HepG2 (cell line): ENCODE data around the gene DGKB. TPM values are rescaled to one million over a fixed set of nuclear protein-coding genes. Genes with fewer than 3 reads are reported as not detected.

ENCODE experiments used
- ATAC-seq: fragments of 200-7000 bp; cut with Tn5 transposase; 3 replicates; pipeline ENCODE4 v1.9.1; 2020; ENCODE audit warnings: mild to moderate bottlenecking, moderate library complexity
- BruUV-seq: library from RNA; stranded (reverse); fragments of 400-500 nt; replicated peaks from 2 replicates; lab custom pipeline; 2021; lab: Mats Ljungman, UMichigan
- CTCF ChIA-PET: fragments of 300-600 bp; formaldehyde crosslinking; extraction: SDS; loops from one replicate; lab custom pipeline; 2021; ENCODE audit warnings: low total read pairs, inconsistent platforms, low intra/inter-chr PET ratio; lab: Yijun Ruan, JAX
- POLR2A ChIA-PET: fragments of 350-600 bp; sonication (Branson Sonifier 250); formaldehyde crosslinking; loops from one replicate; lab custom pipeline; 2020; ENCODE audit warnings: antibody characterized with exemption, inconsistent platforms; lab: Yijun Ruan, JAX
- DNase-seq: peaks from one replicate; pipeline ENCODE4 v3.0.0-alpha.2; 2015; ENCODE audit warnings: low spot score
- FAIRE-seq: peaks from 3 replicates; lab custom pipeline; 2011; peaks lifted over from hg19 to GRCh38; lab: Jason Lieb, UNC
- H2AFZ ChIP-seq: one replicate; pipeline ENCODE4 v1.6.1; 2011; ENCODE audit warnings: low read length, inconsistent platforms
- H3K27ac ChIP-seq: fragments of 300-600 bp; 3 replicates; pipeline ENCODE4 v1.8.0; 2011; ENCODE audit warnings: mixed run types, mild to moderate bottlenecking, mixed read lengths, low read length, inconsistent platforms; ENCODE audit not compliant: insufficient read depth; ENCODE audit errors: extremely low read length
- H3K27me3 ChIP-seq, 2 experiments: fragments of 200-600 bp in 1 of 2; 2 replicates in 1 of 2; 3 replicates in 1 of 2; pipeline versions ENCODE4 v1.6.0 to v1.8.0; 2011; ENCODE audit warnings: low read length in 2 of 2, mild to moderate bottlenecking in 2 of 2, moderate library complexity in 2 of 2, inconsistent platforms in 1 of 2; ENCODE audit not compliant: insufficient read depth in 2 of 2, control insufficient read depth in 1 of 2
- H3K36me3 ChIP-seq, 2 experiments: fragments of 200-600 bp in 1 of 2; replicated peaks in 1 of 2; 2 replicates in 1 of 2; 3 replicates in 1 of 2; pipeline versions ENCODE4 v1.5.1 to v1.8.0; 2011; ENCODE audit warnings: low read length in 2 of 2, inconsistent platforms in 1 of 2; ENCODE audit not compliant: insufficient read depth in 2 of 2, control insufficient read depth in 1 of 2
- H3K4me1 ChIP-seq: 2 replicates; pipeline ENCODE4 v1.5.1; 2012; ENCODE audit warnings: low read length, inconsistent platforms; ENCODE audit not compliant: insufficient read depth
- H3K4me2 ChIP-seq: 2 replicates; pipeline ENCODE4 v1.6.0; 2011; ENCODE audit warnings: low read depth, low read length, inconsistent platforms
- H3K4me3 ChIP-seq, 3 experiments: fragments of 200-600 bp in 1 of 3; sonication (generic), shearing (Covaris generic) in 1 of 3; replicated peaks in 1 of 3; 2 replicates each; pipeline ENCODE4 v1.5.1; 2011 to 2016; ENCODE audit warnings: low read length in 3 of 3, inconsistent platforms in 2 of 3, low read depth in 2 of 3, mild to moderate bottlenecking in 2 of 3, control low read depth in 1 of 3, mixed read lengths in 1 of 3; ENCODE audit not compliant: insufficient read depth in 1 of 3
- H3K79me2 ChIP-seq: one replicate; pipeline ENCODE4 v1.6.1; 2011; ENCODE audit warnings: low read length, inconsistent platforms; ENCODE audit not compliant: insufficient read depth
- H3K9ac ChIP-seq: 2 replicates; pipeline ENCODE4 v1.6.0; 2011; ENCODE audit warnings: mild to moderate bottlenecking, low read depth, low read length, inconsistent platforms; ENCODE audit not compliant: insufficient read depth
- H3K9me3 ChIP-seq: 2 replicates; pipeline ENCODE4 v1.5.1; 2012; ENCODE audit warnings: mild to moderate bottlenecking, low read length
- H4K20me1 ChIP-seq: 2 replicates; pipeline ENCODE4 v1.6.0; 2011; ENCODE audit warnings: inconsistent platforms, mild to moderate bottlenecking, low read length, moderate library complexity; ENCODE audit not compliant: insufficient read depth
- ARID4A ChIP-seq: sonication (generic); formaldehyde crosslinking; IDR thresholded peaks from 2 replicates; pipeline ENCODE4 v1.5.0; 2020; ENCODE audit warnings: mild to moderate bottlenecking, missing genetic modification reagents, borderline replicate concordance
- JUNB ChIP-seq: sonication (generic); formaldehyde crosslinking; IDR thresholded peaks from 2 replicates; pipeline ENCODE4 v1.8.0; 2022; ENCODE audit warnings: missing genetic modification reagents, mild to moderate bottlenecking, borderline replicate concordance
- JUND ChIP-seq: sonication (generic); formaldehyde crosslinking; IDR thresholded peaks from 2 replicates; pipeline ENCODE4 v1.8.0; 2022; ENCODE audit warnings: mild to moderate bottlenecking, missing genetic modification reagents
- KLF6 ChIP-seq: IDR thresholded peaks from 2 replicates; pipeline ENCODE4 v1.8.0; 2016; ENCODE audit warnings: missing biosample characterization, missing genetic modification reagents
- MAFK ChIP-seq, 2 experiments: IDR thresholded peaks in 1 of 2; conservative IDR thresholded peaks in 1 of 2; 2 replicates each; pipeline ENCODE4 v1.6.1; 2011; ENCODE audit warnings: improper control_type of control experiment in 2 of 2, low read length in 2 of 2
- SALL1 ChIP-seq: sonication (generic); formaldehyde crosslinking; IDR thresholded peaks from 2 replicates; pipeline ENCODE4 v1.8.0; 2022; ENCODE audit warnings: mild to moderate bottlenecking, missing genetic modification reagents
- SMYD3 ChIP-seq: sonication (generic); formaldehyde crosslinking; IDR thresholded peaks from 2 replicates; pipeline ENCODE4 v1.8.1; 2023; ENCODE audit warnings: mild to moderate bottlenecking, missing genetic modification reagents
- ZNF607 ChIP-seq: sonication (generic); formaldehyde crosslinking; IDR thresholded peaks from 2 replicates; pipeline ENCODE4 v1.5.1; 2020; ENCODE audit warnings: missing genetic modification reagents, mild to moderate bottlenecking, borderline replicate concordance
- ZSCAN12 ChIP-seq: sonication (generic); formaldehyde crosslinking; IDR thresholded peaks from 2 replicates; pipeline ENCODE4 v1.9.0; 2021; ENCODE audit warnings: mild to moderate bottlenecking, missing genetic modification reagents
- WGBS: methylation state at CpG from one replicate; pipeline ENCODE4 v1.1.6; 2017; ENCODE audit warnings: low lambda C conversion rate; 5-methylcytosine and 5-hydroxymethylcytosine counted together
- in situ Hi-C: cut with HindIII; loops from 2 replicates; pipeline ENCODE4 v1.10.0; 2017; ENCODE audit warnings: low pct_unique_long_range_greater_than_20kb; ENCODE audit not compliant: extremely low pct_ligation_motif_present
- intact Hi-C: fragments of 100-400 bp; cut with micrococcal nuclease; formaldehyde crosslinking; loops from one replicate; pipeline ENCODE4 v1.10.0; 2022; ENCODE audit not compliant: unreplicated experiment
- polyA plus RNA-seq, 8 experiments: library from polyadenylated mRNA; depleted of rRNA in 3 of 8; stranded (reverse) in 7 of 8; unstranded in 1 of 8; fragments of >200 nt; fragmentation: Illumina TruSeq in 4 of 8; extraction: Trizol in 4 of 8; gene quantifications; 2 replicates each; pipeline versions ENCODE4 v1.2.1 to v1.2.3, GENCODE V29; 2011 to 2016; ENCODE audit warnings: low read depth in 4 of 8, missing spikeins in 1 of 8, mixed read lengths in 1 of 8; ENCODE audit not compliant: insufficient read depth in 1 of 8
- total RNA-seq, 5 experiments: library from RNA; depleted of rRNA; stranded (reverse); fragments of >200 nt; fragmentation: Illumina TruSeq; extraction: Trizol; gene quantifications; 2 replicates each; pipeline ENCODE4 v1.2.3, GENCODE V29; 2016; ENCODE audit warnings: low read depth in 1 of 5
- TF ChIP-seq, protein P1 (sequence below): sonication (generic); formaldehyde crosslinking; IDR thresholded peaks from 2 replicates; pipeline ENCODE4 v1.4.0; 2020; ENCODE audit warnings: mild to moderate bottlenecking, missing genetic modification reagents, borderline replicate concordance

The DGKB gene
- total and polyA plus RNA-seq, 2 of the 13 experiments (the other 11 are each of a cell fraction or from before 2014, with no cell fraction given), result not detected

DNA sequence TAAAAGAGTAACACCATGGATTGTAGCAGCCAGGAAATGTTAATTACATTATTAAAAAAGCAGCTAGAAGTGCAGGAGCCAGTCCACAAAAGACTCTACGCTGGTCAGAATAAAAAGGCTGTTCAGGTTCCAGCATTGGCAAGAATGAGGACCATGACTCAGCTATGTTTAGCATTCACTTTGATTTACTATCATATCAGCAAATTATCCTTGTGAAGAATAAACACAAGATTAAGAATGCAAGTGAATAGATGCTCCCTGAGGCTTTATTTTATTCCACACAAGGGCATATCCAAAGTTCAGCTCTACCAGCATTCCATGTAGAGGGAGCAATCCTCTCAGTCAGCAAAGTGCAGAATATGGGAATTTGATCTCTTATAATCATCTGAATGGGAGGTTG, 13.6 kb downstream of the DGKB start:
- no peak overlapping the region for H3K9ac ChIP-seq
- intact Hi-C loops, result no loop called here
- ATAC-seq (no peak), DNase-seq (no peak), FAIRE-seq (no peak)
- TF ChIP-seq MAFK (conservative IDR thresholded peaks at IDR 0.05 in 1 of 2, IDR thresholded peaks at IDR 0.05 in 1 of 2; ENCODE audit: low read length in 2 of 2) (peak in 1 of 2 experiments; percentile 8; a peak in 1 of 4 replicates), SMYD3 (CRISPR knock-in tag) (no peak)
- H3K4me3 ChIP-seq, result no peak overlapping the region
- 0% methylated on average over 1 of the region's 1 CpG for WGBS
- H3K27ac ChIP-seq, result no peak overlapping the region
- H3K79me2 ChIP-seq, result no peaks in the 10 kb centered on the region
- no peak overlapping the region for H2AFZ ChIP-seq
- no peak overlapping the region for H3K4me2 ChIP-seq
- in situ Hi-C loops, result no loop called here
- H3K27me3 ChIP-seq, result no peaks in the 10 kb centered on the region
- H3K9me3 ChIP-seq, result no peaks in the 10 kb centered on the region; the same call in 1 of the 2 replicates
- no peaks in the 10 kb centered on the region for H3K4me1 ChIP-seq
- ChIA-PET CTCF (no interaction called here), POLR2A (no interaction called here)
- H3K36me3 ChIP-seq, result no peaks in the 10 kb centered on the region
- BruUV-seq, result no TSS peak
- no peaks in the 10 kb centered on the region for H4K20me1 ChIP-seq

- Histone ChIP-seq H3K4me1 (no peaks in the 10 kb centered on the region), H3K4me3 (no peak overlapping the region), H3K9me3 (no peaks in the 10 kb centered on the region; the same call in 1 of the 2 replicates), H3K36me3 (no peaks in the 10 kb centered on the region), H3K9ac (no peak overlapping the region), H4K20me1 (no peaks in the 10 kb centered on the region), H3K27me3 (no peaks in the 10 kb centered on the region), H3K27ac (no peak overlapping the region), H3K4me2 (no peak overlapping the region), H2AFZ (no peak overlapping the region), H3K79me2 (no peaks in the 10 kb centered on the region)
- ATAC-seq (no peak), FAIRE-seq (no peak), DNase-seq (no peak)
- intact Hi-C loops (no loop called here), in situ Hi-C loops (no loop called here)
- WGBS, result 27% methylated on average over 3 of the region's 3 CpGs
- POLR2A ChIA-PET, result no interaction called here
- CTCF ChIA-PET, result no interaction called here
- BruUV-seq, result no TSS peak
- TF ChIP-seq KLF6 (CRISPR knock-in tag) (no peak), JUND (CRISPR knock-in tag) (no peak), ARID4A (CRISPR knock-in tag) (no peak), SALL1 (CRISPR knock-in tag) (no peak), JUNB (CRISPR knock-in tag) (no peak), ZNF607 (CRISPR knock-in tag) (no peak), ZSCAN12 (CRISPR knock-in tag) (no peak)
- TF ChIP-seq, protein P1, sequence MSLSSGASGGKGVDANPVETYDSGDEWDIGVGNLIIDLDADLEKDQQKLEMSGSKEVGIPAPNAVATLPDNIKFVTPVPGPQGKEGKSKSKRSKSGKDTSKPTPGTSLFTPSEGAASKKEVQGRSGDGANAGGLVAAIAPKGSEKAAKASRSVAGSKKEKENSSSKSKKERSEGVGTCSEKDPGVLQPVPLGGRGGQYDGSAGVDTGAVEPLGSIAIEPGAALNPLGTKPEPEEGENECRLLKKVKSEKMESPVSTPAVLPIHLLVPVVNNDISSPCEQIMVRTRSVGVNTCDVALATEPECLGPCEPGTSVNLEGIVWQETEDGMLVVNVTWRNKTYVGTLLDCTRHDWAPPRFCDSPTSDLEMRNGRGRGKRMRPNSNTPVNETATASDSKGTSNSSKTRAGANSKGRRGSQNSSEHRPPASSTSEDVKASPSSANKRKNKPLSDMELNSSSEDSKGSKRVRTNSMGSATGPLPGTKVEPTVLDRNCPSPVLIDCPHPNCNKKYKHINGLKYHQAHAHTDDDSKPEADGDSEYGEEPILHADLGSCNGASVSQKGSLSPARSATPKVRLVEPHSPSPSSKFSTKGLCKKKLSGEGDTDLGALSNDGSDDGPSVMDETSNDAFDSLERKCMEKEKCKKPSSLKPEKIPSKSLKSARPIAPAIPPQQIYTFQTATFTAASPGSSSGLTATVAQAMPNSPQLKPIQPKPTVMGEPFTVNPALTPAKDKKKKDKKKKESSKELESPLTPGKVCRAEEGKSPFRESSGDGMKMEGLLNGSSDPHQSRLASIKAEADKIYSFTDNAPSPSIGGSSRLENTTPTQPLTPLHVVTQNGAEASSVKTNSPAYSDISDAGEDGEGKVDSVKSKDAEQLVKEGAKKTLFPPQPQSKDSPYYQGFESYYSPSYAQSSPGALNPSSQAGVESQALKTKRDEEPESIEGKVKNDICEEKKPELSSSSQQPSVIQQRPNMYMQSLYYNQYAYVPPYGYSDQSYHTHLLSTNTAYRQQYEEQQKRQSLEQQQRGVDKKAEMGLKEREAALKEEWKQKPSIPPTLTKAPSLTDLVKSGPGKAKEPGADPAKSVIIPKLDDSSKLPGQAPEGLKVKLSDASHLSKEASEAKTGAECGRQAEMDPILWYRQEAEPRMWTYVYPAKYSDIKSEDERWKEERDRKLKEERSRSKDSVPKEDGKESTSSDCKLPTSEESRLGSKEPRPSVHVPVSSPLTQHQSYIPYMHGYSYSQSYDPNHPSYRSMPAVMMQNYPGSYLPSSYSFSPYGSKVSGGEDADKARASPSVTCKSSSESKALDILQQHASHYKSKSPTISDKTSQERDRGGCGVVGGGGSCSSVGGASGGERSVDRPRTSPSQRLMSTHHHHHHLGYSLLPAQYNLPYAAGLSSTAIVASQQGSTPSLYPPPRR, result no peak
Observed at GRCh38 chr7:14886533-14886932, 16.0 kb downstream of the DGKB start.
